Measurements from ENCODE around the gene DOHH.

Gene DOHH

DNA sequence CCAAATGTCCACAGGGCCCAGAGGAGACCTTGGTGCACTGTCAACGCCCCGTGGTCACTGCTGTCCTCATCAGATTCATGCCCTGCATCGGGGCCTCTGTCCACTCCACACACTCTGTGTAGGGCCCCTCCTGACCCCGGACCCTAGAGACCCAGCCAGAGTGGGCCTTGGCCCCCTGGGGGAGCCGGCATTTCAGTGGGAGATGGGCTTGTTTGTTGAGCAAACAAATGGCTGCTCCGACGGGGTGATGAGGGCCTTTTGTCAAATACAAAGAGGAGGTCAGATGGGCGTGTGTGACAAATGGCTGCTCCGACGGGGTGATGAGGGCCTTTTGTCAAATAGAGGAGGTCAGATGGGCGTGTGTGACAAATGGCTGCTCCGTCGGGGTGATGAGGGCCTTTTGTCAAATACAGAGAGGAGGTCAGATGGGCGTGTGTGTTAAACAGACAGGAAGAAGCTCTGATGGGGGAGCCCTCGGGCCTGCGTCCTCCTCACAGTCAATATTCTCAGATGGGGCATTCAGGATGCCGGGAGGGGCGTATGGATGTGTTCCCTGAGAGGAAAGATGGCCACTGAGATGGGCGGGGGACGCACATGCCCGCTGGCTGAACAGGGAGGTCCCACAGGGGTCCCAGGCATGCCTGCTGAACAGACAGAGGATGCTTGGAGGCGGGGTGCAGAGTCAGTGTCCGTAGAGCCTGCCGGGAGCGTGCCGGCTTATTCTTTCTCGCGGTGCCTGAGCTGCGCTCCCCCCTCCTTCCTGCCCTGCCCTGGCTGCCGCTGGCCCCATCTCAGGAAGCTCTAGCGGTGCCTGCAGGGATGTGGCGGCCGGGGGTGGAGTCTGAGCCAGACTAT lies 56.4 kb downstream of the DOHH start:
- no peak for DNase-seq (ENCODE audit: low read depth)
- H3K4me3 ChIP-seq (ENCODE audit: low read depth, low read length): no peak overlapping the region
- TF ChIP-seq, protein P1, sequence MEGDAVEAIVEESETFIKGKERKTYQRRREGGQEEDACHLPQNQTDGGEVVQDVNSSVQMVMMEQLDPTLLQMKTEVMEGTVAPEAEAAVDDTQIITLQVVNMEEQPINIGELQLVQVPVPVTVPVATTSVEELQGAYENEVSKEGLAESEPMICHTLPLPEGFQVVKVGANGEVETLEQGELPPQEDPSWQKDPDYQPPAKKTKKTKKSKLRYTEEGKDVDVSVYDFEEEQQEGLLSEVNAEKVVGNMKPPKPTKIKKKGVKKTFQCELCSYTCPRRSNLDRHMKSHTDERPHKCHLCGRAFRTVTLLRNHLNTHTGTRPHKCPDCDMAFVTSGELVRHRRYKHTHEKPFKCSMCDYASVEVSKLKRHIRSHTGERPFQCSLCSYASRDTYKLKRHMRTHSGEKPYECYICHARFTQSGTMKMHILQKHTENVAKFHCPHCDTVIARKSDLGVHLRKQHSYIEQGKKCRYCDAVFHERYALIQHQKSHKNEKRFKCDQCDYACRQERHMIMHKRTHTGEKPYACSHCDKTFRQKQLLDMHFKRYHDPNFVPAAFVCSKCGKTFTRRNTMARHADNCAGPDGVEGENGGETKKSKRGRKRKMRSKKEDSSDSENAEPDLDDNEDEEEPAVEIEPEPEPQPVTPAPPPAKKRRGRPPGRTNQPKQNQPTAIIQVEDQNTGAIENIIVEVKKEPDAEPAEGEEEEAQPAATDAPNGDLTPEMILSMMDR (IDR thresholded peaks at IDR 0.05; ENCODE audit: control insufficient read depth, extremely low read depth, insufficient read depth): no peak

- TF ChIP-seq, protein P1 (IDR thresholded peaks at IDR 0.05; ENCODE audit: control insufficient read depth, extremely low read depth, insufficient read depth): no peak
- no peak for DNase-seq (ENCODE audit: low read depth)
- no peak overlapping the region for H3K4me3 ChIP-seq (ENCODE audit: low read depth, low read length)
Measured at GRCh38 chr19:3442487-3443071, 57.9 kb downstream of the DOHH start.

DNA sequence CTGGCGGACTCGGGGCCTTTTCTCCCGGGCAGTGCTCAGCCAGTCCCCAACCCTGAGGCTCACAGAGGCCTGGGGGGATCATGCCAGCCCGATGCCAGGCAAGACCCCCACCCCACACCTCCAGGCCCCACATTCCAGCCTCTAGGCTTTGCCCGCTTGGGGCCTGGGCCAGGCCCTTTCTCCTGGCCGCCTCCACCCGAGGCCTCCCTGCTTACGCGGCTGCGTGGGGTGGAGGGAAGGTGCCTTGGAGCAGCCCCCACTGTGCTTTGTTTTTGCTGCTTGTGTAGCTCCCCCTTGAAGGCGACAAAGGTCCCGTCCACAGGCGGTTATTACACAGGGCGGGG lies 58.5 kb downstream of the DOHH start:
- TF ChIP-seq, protein P1 (IDR thresholded peaks at IDR 0.05; ENCODE audit: control insufficient read depth, extremely low read depth, insufficient read depth): no peak
- no peak for DNase-seq (ENCODE audit: low read depth)
- no peak overlapping the region for H3K4me3 ChIP-seq (ENCODE audit: low read depth, low read length)

DNA sequence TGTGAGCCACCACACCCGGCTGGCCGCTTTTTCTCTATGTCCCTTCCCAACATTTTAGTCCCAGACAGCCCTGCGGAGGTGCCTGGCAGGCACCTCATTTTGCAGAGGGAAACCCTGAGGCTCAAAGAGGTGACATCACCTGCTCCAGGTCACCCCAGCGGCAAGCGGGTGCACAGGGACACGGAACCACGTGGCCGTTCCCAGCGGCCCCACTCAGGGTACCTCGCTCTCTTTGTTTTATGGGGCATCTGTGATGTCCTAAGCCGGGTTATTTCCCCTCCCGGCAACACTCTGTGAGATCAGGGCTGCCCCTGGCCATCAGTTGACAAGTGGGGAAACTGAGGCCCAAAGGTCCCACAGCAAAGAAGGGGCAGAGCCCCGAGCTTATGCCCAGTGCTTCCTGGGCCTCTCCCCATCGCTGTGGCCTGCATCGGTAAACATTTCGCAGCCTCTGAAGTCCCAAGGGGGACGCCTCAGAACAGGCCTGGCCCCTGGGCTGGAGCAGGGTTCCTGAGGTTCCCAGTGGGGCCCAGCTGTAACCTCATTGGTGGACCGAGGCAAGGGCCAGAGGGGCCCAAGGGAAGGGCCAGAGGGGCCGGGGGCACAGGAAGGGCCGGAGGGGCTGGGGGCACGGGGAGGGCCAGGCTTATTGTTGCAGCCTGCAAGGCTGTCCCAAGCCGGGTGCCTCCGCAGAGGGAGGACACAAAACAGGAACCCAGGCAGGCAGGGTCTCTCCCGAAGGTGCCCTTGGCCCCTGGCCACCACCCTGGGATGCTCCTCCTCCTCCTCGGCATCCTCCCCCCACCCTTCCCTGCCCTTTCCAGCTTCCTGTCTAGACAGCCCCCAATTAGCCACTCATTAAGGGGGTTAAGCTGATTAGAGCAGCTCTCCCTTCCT lies 59.1 kb downstream of the DOHH start:
- TF ChIP-seq, protein P1 (IDR thresholded peaks at IDR 0.05; ENCODE audit: control insufficient read depth, extremely low read depth, insufficient read depth): no peak
- DNase-seq (ENCODE audit: low read depth): no peak

More for the DNA sequence above, 59.1 kb downstream of the DOHH start:
- no peak overlapping the region for H3K4me3 ChIP-seq (ENCODE audit: low read depth, low read length)

Data from LNCaP clone FGC (cell line).